Upper lobe of left lung (tissue), 6 donors: ENCODE results near the gene MANSC4. TPM values are rescaled to one million over a fixed set of nuclear protein-coding genes. Genes with fewer than 3 reads are reported as not detected.

ENCODE experiments used
- ATAC-seq, 2 donors: fragments of 200-7000 bp; cut with Tn5 transposase; one replicate each; pipeline ENCODE4 v1.9.1; 2022; ENCODE audit warnings: mild to moderate bottlenecking in 2 of 2, moderate library complexity in 2 of 2; ENCODE audit not compliant: low FRiP score in 2 of 2
- DNase-seq, 2 donors: peaks; one replicate each; pipeline ENCODE4 v3.0.0-alpha.2; 2019 to 2020
- H3K27ac ChIP-seq, 4 donors: fragments of 200-600 bp; sonication (generic); one replicate each; pipeline ENCODE4 v1.5.1; 2016 to 2019
- H3K27me3 ChIP-seq, 4 donors: fragments of 200-600 bp; sonication (generic); one replicate each; pipeline ENCODE4 v1.5.1; 2017 to 2019
- H3K36me3 ChIP-seq, 4 donors: fragments of 200-600 bp; sonication (generic); one replicate each; pipeline ENCODE4 v1.5.1; 2016 to 2019
- H3K4me1 ChIP-seq, 4 donors: fragments of 200-600 bp; sonication (generic); one replicate each; pipeline ENCODE4 v1.5.1; 2018 to 2019
- H3K4me3 ChIP-seq, 4 donors: fragments of 200-600 bp; sonication (generic); one replicate each; pipeline ENCODE4 v1.5.1; 2017 to 2019; ENCODE audit warnings: mild to moderate bottlenecking in 2 of 4, moderate library complexity in 1 of 4
- H3K9me3 ChIP-seq, 4 donors: fragments of 200-600 bp; sonication (generic); one replicate each; pipeline ENCODE4 v1.5.1; 2018 to 2019
- CTCF ChIP-seq, 6 experiments: fragments of 450-650 bp in 4 of 6; fragments of 200-600 bp in 2 of 6; sonication (generic) in 2 of 6; IDR thresholded peaks; one replicate each; pipeline ENCODE4 v1.5.1; 2016 to 2019; ENCODE audit warnings: antibody characterized with exemption in 6 of 6
- EP300 ChIP-seq, 4 donors: sonication (generic); formaldehyde crosslinking; IDR thresholded peaks; one replicate each; pipeline ENCODE4 v1.5.1; 2017; ENCODE audit warnings: antibody characterized with exemption in 4 of 4, control low read depth in 2 of 4
- POLR2A ChIP-seq, 4 donors: fragments of 450-650 bp; IDR thresholded peaks; one replicate each; pipeline ENCODE4 v1.5.1; 2016 to 2017; ENCODE audit warnings: antibody characterized with exemption in 4 of 4, mild to moderate bottlenecking in 2 of 4
- POLR2AphosphoS5 ChIP-seq, 2 donors: sonication (generic); formaldehyde crosslinking; IDR thresholded peaks; one replicate each; pipeline ENCODE4 v1.5.1; 2017; ENCODE audit warnings: antibody characterized with exemption in 2 of 2
- WGBS, 2 donors: methylation state at CpG; one replicate each; pipeline ENCODE4 v1.1.5; 2017 to 2018; 5-methylcytosine and 5-hydroxymethylcytosine counted together
- total RNA-seq, 6 donors: library from RNA; depleted of rRNA in 4 of 6; stranded (reverse); fragments of >200 nt in 4 of 6; gene quantifications; one replicate each; pipeline versions ENCODE4 v1.1.0 to v1.2.1, GENCODE V29; 2016 to 2021
- donor health status: DM: no; HTN: no; CAD: no; lungs with moderate emphysema.
- donor health status: DM: no; HTN: yes; CAD: no; lungs with severe emphysema.

The MANSC4 gene
- total RNA-seq, 6 donors from 2014 or later = not detected

- H3K36me3 ChIP-seq = no peaks in the 10 kb centered on the region
- TF ChIP-seq CTCF (IDR thresholded peaks at IDR 0.05) (no peak), POLR2AphosphoS5 (IDR thresholded peaks at IDR 0.05) (no peak), POLR2A (IDR thresholded peaks at IDR 0.05) (no peak), EP300 (IDR thresholded peaks at IDR 0.05) (no peak)
- 69 to 70% methylated on average over 6 of the region's 6 CpGs for WGBS, 2 donors
- H3K27me3 ChIP-seq = no peaks in the 10 kb centered on the region
- ATAC-seq = no peak
- no peak overlapping the region for H3K27ac ChIP-seq
- H3K9me3 ChIP-seq = no peaks in the 10 kb centered on the region
- H3K4me1 ChIP-seq = no peaks in the 10 kb centered on the region
- H3K4me3 ChIP-seq = no peak overlapping the region
- no peak for DNase-seq
Observed at GRCh38 chr12:27812502-27812901, 32.5 kb upstream of the MANSC4 start.

- Histone ChIP-seq H3K36me3 (no peaks in the 10 kb centered on the region), H3K9me3 (no peaks in the 10 kb centered on the region), H3K4me3 (no peak overlapping the region), H3K4me1 (no peaks in the 10 kb centered on the region), H3K27me3 (no peaks in the 10 kb centered on the region), H3K27ac (no peak overlapping the region)
- DNase-seq = no peak
- ATAC-seq = no peak
- WGBS, 2 donors = 58 to 69% methylated on average over 4 of the region's 4 CpGs
- TF ChIP-seq POLR2A (IDR thresholded peaks at IDR 0.05) (no peak), EP300 (IDR thresholded peaks at IDR 0.05) (no peak), POLR2AphosphoS5 (IDR thresholded peaks at IDR 0.05) (no peak), CTCF (IDR thresholded peaks at IDR 0.05) (no peak)
Observed at GRCh38 chr12:27810756-27811155, 30.7 kb upstream of the MANSC4 start.

GRCh38 chr12:27808841-27809240, 28.8 kb upstream of the MANSC4 start:
- Histone ChIP-seq H3K9me3 (no peaks in the 10 kb centered on the region), H3K4me1 (no peaks in the 10 kb centered on the region), H3K4me3 (no peak overlapping the region), H3K27me3 (no peaks in the 10 kb centered on the region), H3K36me3 (no peaks in the 10 kb centered on the region), H3K27ac (no peak overlapping the region)
- WGBS, 2 donors = 54 to 55% methylated on average over 6 of the region's 6 CpGs
- DNase-seq = no peak
- no peak for ATAC-seq
- no peak for TF ChIP-seq POLR2AphosphoS5 (IDR thresholded peaks at IDR 0.05)
- TF ChIP-seq EP300 (IDR thresholded peaks at IDR 0.05) = no peak
- TF ChIP-seq CTCF (IDR thresholded peaks at IDR 0.05) = no peak
- no peak for TF ChIP-seq POLR2A (IDR thresholded peaks at IDR 0.05)

GRCh38 chr12:27807063-27807703, 27.1 kb upstream of the MANSC4 start:
- H3K27me3 ChIP-seq = no peaks in the 10 kb centered on the region
- H3K27ac ChIP-seq = no peak overlapping the region
- TF ChIP-seq POLR2A (IDR thresholded peaks at IDR 0.05) (no peak), EP300 (IDR thresholded peaks at IDR 0.05) (no peak), CTCF (IDR thresholded peaks at IDR 0.05) (no peak), POLR2AphosphoS5 (IDR thresholded peaks at IDR 0.05) (no peak)
- H3K4me3 ChIP-seq = no peak overlapping the region
- no peaks in the 10 kb centered on the region for H3K9me3 ChIP-seq
- DNase-seq (no peak), ATAC-seq (no peak)
- 56 to 67% methylated on average over 8 of the region's 8 CpGs for WGBS, 2 donors
- H3K36me3 ChIP-seq = no peaks in the 10 kb centered on the region
- no peaks in the 10 kb centered on the region for H3K4me1 ChIP-seq

GRCh38 chr12:27806259-27806658, 26.2 kb upstream of the MANSC4 start:
- no peaks in the 10 kb centered on the region for H3K36me3 ChIP-seq
- no peak for TF ChIP-seq EP300 (IDR thresholded peaks at IDR 0.05)
- 85% methylated on average over 4 of the region's 4 CpGs; no CpG with 5 or more reads in 1 of the 2 donors for WGBS, 2 donors
- no peaks in the 10 kb centered on the region for H3K27me3 ChIP-seq
- no peaks in the 10 kb centered on the region for H3K4me1 ChIP-seq
- no peak overlapping the region for H3K4me3 ChIP-seq
- H3K9me3 ChIP-seq = no peaks in the 10 kb centered on the region
- ATAC-seq (no peak), DNase-seq (no peak)
- no peak overlapping the region for H3K27ac ChIP-seq
